GM19455 (cell line): ENCODE results near the gene ADCY9.
"Not testable (repeated sequence)": the region's sequence is repeated elsewhere in the genome, so short reads cannot be mapped to it uniquely, and the experiment has no call there.

Source experiments
- ATAC-seq: cut with Tn5 transposase; IDR thresholded peaks from one replicate; pipeline ENCODE4 v1.9.1; 2021; ENCODE audit not compliant: unreplicated experiment

ADCY9 gene

DNA sequence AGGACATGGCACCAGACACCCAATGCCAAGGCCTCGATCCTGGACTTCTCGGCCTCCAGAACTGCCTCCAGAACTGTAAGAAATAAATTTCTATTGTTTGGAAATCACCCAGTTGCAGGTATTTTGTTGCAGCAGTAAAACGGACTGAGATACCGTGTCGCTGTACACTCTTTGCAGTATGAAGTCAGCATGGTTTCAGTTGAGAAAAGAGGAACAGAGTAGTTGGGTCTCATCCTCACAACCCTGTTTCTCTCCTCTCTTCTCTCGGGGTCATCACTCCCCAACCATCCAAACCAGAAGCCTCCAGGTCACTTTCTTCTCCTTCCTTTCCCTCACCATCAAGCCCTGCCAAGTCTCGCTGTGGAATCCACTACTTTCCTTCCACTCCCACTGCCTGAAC is 77.8 kb downstream of the ADCY9 start:
- no peak for ATAC-seq

DNA sequence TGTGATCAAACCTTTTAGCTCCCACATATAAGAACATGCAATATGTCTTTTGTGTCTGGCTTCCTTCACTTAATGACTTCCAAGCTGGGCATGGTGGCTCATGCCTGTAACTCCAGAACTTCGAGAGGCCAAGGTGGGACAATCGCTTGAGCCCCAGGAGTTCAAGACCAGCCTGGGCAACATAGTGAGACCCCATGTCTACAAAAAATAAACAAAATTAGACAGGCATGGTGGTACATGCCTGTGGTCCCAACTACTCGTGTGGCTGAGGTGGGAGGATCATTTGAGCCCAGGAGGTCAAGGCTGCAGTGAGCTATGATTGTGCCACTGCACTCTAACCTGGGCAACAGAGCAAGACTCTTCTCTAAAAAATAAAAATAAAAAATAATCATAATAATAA is 79.3 kb downstream of the ADCY9 start:
- not testable (repeated sequence) for ATAC-seq

DNA sequence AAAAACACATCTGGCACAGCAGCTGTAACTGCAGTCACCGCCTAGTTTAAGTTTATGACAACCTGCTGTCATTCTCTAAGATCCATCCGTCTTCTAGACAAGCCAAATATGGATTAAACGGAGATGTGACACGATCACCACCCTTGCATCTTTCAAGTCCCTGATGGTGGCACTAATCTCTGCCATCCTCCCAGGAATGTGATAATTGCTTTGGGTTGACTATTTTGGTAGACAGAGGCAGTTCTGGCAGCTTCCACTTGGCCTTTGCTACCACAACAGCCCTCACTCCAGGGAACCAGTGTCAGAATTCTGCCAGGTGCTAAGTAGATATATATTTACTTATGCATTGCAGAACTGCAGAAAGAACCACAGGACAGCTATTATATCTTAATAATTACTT is 81.3 kb downstream of the ADCY9 start:
- no peak for ATAC-seq

DNA sequence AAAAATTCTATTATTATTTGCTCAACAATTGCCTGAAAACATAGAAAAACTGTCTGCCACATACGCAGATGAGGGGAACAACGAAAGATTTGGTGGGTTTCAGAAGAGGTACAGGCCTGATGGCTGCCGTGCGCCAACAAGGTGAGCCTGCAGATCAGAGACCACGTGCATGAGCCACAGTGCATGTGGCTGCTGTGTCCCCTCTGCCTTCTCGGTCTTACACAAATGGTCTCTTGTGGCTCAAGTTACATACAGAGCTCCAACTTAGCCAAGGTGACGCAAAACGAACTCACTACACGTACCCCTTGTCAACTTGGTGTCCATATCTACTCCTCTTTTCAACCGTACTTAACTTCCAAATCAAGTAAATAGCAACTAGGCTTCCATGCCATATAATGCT is 82.3 kb downstream of the ADCY9 start:
- no peak for ATAC-seq

DNA sequence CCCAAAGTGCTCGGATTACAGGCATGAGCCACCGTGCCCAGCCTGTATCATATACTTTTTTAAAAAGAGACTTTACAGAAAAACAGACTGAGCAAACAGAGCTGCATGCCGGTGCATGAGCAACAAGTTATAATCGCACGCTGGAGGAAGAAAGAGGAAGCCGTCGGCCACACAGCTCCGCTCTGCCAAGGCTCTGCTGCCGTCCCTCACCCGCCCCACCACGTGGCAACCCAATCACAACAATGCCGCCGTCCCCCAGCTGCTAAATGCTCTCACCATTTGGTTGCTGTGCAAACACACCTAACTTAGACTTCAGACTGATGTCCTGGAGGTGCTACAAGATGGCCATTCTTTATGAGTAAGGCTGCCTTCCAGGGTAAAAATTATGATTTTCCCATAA is 83.5 kb downstream of the ADCY9 start:
- ATAC-seq = no peak

DNA sequence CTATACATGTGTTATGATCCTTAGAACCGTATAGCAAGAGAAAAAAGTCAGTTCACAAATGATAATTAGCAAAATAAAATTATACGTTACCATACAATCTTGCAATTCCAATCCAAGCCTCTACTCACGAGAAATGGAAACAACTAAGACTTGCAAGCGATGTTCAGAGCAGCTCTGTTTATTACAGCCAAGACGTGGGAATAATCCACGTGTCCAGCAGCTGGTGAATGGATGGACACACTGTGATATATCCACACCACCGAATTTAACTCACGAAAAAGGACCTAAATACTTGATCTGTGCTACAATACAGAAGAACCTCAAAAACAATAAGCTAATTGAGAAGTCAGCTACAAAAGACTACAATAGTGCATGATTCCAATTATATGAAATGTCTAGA is 88.1 kb downstream of the ADCY9 start:
- no peak for ATAC-seq

DNA sequence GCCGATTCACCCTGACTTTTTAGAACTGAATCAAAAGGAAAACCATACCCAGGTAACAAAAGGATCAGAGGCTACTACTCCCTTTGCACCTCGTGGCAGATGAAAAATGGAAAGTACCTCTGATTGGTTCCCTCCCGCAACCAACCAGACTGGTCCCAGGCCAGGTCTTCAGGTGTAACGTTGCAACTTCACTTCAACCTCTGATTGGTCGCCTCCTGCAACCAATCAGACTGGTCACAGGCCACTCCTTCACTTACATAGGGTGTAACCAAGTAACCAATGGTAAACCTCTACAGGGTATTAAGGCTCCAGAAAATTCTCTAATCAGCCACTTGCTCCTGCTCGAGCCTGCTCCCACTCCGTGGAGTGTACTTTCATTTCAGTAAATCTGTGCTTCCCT is 89.4 kb downstream of the ADCY9 start:
- no peak for ATAC-seq

DNA sequence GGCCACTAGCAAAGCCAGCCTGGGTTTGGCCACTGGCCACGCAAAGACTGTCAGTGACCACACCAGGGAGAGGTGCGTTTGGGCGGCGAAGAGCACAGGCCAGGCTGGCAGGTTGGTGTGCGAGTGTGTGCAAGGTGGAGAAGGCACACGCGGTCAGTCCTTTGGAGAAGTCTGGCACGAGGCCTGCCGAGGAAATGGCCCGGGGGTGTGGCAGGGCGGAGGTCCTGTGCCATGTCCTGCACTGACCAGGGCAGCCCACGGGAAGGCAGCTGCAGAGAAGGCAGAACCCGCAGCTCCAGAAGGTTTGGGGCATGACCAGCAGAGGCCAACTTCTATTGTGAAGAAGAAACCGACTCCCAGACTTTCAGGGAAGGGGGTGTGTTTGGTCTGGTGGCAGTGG is 90.8 kb downstream of the ADCY9 start:
- no peak for ATAC-seq

DNA sequence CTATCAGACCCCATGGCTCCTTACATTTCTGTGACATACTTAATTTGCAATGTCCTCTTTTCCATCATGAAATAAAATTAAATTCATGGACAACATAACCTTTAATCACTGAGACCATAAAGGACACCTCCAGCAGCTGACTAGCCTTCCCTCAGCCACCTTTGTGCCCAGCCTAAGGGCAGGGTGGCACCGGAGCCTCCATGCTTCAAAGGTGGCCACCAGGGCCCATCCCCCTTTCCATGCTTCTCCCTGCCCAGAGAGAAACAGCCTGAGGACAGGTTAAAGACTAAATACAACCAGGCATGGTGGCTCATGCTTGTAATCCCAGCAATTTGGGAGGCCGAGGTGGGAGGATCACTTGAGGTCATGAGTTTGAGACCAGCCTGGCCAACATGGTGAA is 94.3 kb downstream of the ADCY9 start:
- no peak for ATAC-seq

DNA sequence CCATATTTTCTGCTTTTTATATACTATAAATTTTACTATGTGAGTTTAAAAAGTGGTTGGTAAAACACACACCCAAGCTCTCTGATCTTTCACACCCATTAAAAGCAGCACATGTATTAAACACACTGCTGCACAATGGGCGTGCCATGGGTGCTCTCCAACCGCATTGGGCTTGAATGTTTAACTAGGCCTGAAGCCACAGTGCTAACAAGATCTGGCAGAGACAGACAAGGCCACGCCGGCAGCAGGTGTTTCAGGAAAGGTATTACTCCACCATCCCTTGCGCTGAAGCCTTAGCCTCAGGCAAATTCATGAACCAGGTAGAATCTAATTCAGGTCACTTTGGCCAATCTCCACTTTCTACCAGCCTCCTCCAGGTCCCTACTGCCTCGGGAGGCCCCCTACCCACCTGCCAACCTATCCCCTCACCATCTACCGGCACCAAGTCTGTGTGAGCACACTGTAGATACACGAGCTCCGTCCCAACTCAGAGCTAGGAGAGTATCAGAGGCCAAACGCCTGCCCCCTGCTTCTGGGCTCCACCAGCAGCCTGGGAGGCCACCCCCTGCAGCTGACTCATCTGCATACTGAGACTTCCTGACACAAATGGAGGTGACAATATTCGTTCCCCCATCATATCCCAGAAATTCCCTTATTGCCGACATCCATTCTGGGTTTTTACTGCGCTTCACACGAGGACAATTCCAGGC is 95.0 kb downstream of the ADCY9 start:
- no peak for ATAC-seq

DNA sequence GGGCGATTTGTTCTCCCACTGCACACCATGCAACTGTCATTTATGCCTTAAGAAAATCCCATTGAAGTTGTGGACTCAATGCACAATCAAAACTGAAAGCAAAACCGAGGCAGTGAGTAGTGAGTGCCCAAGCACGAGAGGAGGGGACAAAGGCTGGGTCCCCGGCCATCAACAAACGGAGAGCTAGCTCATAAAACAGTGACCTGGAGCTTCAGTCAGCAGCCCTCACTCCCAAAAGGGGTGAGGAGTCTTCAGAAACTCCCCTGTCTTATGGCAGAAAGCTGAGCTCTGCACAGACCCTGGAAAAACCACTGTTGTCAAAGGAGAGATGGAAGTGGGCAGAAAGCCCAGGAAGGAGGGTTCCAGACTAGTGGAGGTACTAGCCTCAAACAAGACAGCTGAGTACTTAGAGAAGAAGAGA is 96.9 kb downstream of the ADCY9 start:
- ATAC-seq = no peak

DNA sequence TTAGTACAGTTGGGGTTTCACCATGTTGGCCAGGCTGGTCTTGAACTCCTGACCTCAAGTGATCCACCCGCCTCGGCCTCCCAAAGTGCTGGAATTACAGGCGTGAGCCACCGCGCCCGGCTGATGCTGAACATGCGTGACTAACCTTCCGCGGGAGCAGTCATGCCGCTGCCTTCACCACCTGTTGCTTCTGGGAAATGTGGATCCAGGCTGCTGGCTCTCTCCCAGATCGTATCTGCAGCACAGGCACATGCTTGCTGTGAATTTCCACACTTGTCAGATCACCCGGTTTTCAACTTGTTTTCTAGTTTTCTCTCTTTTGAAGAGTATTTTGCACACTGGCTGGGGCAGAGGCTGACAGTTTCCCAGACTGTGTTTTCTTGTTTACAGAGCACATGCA is 97.9 kb downstream of the ADCY9 start:
- no peak for ATAC-seq

DNA sequence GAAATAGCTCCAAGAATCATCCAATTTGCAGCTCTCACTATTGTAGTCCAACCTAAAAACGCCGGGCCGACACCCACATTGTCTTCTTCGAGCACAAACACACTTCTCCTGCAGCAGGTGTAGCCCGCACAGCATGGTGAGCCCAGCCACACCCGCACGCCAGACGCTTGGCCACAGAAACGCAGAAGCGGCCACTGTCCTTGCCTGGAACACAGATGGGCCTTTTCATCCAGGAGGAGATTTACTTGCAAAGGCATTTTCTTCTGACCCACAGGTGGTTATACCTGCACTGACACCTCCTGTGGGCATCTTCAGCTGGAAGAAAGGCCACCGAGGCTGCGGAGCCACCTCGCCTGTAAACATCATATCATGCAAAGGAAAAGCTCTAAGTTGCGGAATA is 98.4 kb downstream of the ADCY9 start:
- ATAC-seq = no peak

DNA sequence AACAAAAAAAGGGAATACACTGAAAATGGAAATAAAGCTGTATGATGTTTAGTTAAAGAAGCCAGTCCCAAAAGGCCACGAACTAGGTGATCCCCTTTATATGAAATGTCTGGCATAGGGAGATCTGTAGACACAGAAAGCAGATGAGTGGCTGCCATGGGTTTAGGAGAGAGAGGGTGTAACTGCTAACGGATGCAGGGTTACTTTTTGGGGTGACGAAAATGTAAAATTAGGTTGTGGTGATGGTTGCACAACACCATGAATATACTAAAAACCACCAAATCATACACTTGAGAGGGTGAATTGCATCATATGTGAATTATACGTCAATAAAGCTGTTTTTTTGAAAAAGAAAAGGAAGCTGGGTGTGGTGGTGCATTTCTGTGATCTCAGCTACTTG is 99.6 kb downstream of the ADCY9 start:
- no peak for ATAC-seq

DNA sequence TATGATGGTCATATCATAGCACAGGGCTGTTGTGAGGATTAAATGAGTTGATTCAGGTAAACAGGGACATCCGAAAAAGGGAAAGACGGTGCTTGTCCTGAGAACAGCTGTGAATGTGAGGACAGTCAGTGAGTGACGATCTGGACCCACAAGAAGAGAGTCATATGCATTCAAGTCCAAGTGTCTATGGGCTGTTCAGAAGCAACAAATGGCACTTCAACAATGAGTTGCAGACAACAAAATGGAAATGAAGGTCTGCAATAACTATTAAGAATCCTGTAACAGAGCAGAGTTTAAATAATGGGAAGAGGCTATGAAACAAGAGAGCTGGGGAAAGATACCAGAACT is 100.3 kb downstream of the ADCY9 start:
- ATAC-seq = no peak

DNA sequence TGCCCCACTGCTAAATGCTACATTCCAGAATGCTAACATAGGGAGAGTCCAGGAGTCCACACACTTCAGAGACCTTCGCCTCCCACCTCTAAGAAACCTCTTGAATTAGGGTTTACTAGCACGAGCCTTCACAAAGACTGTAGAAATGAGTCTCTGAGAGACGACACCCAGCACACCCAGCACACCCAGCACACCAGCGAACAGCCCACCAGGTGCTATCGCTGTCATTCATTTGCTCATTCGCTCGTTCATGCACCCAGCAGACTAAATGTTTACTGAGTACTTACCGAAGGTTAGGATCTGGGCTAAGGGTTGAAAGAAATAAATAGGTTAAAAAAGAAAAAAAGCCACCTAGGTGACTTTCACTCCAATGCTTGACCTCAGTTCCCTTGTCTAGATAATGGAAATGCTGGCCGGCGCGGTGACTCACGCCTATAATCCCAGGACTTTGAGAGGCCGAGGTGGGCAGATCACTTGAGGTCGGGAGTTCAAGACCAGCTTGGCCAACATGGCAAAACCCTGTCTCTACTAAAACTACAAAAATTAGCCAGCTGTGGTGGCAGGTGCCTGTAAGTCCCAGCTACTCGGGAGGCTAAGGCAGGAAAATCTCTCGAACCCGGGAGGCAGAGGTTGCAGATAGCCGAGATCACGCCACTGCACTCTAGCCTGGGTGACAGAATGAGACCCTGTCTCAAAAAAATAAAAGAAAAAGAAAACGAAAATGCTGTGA is 100.8 kb downstream of the ADCY9 start:
- ATAC-seq = no peak

DNA sequence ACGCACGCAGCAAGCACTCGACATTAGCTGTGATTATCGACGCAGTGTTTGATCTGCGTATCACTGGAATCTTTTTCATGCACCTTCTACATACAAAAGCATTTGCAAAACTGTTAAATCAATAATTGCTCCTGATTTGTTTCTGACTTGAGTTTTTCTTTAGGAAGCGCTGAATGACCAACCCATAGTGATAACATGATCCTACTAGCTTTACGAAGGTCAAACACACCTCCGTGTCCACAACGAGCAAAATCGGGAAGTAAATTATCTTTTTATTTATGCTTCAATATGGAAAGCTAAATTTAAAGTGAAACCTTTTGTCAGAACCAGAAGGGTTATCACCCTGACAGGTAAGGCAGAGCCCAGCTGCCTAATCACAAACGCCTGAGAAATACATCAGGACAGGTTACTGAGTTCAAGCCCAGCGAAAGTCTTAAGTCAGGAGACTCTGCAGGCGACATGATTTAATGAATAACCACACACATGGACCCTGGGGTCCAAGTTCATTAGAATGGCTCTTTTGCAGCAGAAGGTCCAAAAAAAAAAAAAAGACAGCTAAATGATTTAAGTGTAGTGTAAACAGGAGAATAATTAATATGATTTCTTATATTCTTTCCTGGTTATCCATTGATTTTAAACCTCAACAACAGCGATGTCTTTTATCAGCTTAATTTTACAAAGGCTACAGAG is 104.2 kb downstream of the ADCY9 start:
- no peak for ATAC-seq

DNA sequence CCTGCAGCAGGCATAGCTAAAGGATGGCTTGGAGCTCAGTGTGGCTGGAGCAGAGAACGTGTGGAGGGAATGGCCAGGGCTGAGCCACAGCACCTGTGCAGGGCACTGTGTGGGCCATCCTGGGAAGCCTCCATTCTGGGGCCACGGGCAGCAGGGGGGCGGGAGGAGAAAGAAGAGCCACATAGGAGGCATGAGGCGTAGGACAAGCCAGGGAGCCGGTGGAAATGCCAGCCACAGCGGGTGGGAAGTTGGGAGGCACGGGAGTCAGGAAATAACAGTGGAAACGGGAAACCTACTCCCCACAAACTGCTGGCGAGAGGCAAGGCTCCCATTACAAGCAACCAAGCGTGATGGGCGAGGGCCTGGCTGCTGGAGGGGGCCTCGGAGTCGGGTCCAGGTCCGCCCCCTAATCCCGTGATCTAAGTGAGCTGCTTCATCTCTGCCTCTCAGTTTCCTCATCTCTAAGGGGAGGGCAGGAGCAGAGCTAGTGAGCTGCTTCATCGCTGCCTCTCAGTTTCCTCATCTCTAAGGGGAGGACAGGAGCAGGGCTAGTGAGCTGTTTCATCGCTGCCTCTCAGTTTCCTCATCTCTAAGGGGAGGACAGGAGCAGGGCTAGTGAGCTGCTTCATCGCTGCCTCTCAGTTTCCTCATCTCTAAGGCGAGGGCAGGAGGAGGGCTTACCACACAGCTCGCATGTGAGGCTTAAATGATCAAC is 104.9 kb downstream of the ADCY9 start:
- no peak for ATAC-seq

DNA sequence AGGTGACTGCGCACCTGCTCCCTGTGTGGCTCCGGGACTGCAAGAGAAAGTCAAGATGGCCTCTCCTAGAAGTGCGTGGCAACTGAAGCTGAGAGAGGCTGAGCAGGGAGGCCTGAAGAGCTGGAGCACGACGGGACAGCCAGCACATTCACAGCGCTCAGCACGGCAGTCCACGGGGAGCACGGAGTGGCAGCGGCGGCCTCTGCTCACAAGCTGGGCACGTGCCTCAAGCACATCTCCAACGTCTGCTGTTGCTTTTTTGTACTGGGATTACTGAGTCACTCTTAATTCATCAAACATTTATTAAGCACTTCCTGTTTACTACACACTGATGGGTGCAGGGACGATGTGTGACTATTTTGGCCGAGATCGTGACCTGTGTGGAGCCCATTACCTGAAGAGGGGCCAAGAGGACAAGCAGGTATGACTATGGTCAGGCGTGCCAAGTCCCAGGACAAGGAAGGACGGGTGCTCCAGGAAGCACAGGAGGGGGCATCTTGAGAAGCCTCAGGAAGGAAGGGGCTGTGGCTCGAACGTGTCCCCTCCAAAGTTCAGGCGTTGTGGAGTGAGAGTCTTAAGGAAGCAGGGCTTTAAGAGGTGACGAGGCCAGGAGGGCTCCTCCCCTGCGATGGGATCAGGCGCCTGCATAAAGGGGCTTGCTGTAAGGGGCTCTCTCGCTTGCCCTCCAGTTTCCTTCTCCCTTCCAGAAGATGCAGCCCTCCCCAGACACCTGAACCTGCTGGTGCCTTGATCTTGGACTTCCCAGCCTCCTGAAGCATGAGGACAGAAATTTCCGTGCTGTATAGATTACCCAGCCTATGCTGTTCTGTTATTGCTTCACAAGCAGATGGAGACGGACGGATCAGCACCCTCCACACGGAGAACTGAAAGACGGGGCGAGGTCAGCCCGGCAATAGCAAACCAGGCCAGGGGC is 105.8 kb downstream of the ADCY9 start:
- ATAC-seq = no peak

DNA sequence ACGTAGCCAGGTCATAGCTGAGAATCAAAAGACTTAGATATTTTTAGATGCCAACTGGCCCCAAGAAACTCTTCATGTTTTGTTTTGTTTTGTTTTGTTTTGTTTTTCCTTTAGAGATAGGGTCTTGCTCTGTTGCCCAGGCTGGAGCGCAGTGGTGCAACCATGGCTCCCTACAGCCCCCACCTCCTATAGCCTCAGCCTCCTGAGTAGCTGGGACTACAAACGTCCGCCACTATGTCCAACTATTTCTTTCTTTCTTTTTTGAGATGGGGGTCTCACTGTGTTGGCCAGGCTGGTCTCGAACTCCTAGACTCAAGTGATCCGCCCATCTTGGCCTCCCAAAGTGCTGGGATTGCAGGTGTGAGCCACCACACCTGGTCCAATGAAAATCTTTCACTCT is 107.1 kb downstream of the ADCY9 start:
- ATAC-seq = no peak

DNA sequence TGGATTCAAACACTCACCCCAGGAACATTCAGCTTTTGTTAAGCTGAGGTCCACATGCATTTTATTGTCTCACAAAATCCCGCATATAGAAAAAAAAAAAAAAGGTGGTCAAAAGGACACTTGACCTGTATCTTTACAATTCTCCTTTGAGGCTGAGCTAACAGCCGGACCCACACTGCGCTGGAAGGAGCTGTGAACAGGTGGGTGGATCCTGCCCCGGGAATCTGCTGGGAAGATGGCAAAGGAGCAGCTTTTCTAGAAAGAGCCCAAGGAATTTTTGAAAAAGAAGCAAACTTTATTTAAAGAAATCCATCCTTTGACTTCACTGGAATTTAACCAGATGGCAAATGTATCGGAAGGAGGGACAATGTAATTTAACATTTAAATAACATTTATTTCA is 108.1 kb downstream of the ADCY9 start:
- no peak for ATAC-seq
